DOHH2 (cell line): ENCODE results near the gene MOCS2.
"Not testable (repeated sequence)": the region's sequence is repeated elsewhere in the genome, so short reads cannot be mapped to it uniquely, and the experiment has no call there.

ENCODE experiments used
- H3F3A ChIP-seq: fragments of 200-600 bp; sonication (generic), shearing (Covaris generic); 2 replicates; pipeline ENCODE4 v1.6.0; 2016; ENCODE audit warnings: antibody characterized with exemption, mild to moderate bottlenecking; ENCODE audit not compliant: control insufficient read depth, insufficient read depth
- H3K27ac ChIP-seq: fragments of 200-600 bp; sonication (generic); 2 replicates; pipeline ENCODE4 v1.5.1; 2014; ENCODE audit warnings: low read depth, mild to moderate bottlenecking, low read length, moderate library complexity
- H3K27me3 ChIP-seq: fragments of 200-600 bp; sonication (generic); 2 replicates; pipeline ENCODE4 v1.6.1; 2014; ENCODE audit warnings: mild to moderate bottlenecking, low read length, mixed read lengths; ENCODE audit not compliant: control insufficient read depth
- H3K36me3 ChIP-seq: fragments of 200-600 bp; sonication (generic); 2 replicates; pipeline ENCODE4 v1.6.1; 2014; ENCODE audit warnings: mild to moderate bottlenecking, low read length, moderate library complexity, mixed read lengths; ENCODE audit not compliant: control insufficient read depth
- H3K4me1 ChIP-seq: fragments of 200-600 bp; sonication (generic); 2 replicates; pipeline ENCODE4 v1.6.1; 2014; ENCODE audit warnings: mild to moderate bottlenecking, low read length, mixed read lengths; ENCODE audit not compliant: control insufficient read depth
- H3K4me2 ChIP-seq: fragments of 200-600 bp; sonication (generic); 2 replicates; pipeline ENCODE4 v1.6.0; 2014; ENCODE audit warnings: mild to moderate bottlenecking, low read length, moderate library complexity
- H3K4me3 ChIP-seq: fragments of 200-600 bp; sonication (generic); 2 replicates; pipeline ENCODE4 v1.5.1; 2014; ENCODE audit warnings: mild to moderate bottlenecking, low read length, mixed read lengths
- H3K79me2 ChIP-seq: fragments of 200-600 bp; sonication (generic); 2 replicates; pipeline ENCODE4 v1.6.1; 2014; ENCODE audit warnings: mild to moderate bottlenecking, low read length, mixed read lengths; ENCODE audit not compliant: control insufficient read depth
- H3K9me2 ChIP-seq: fragments of 200-600 bp; sonication (generic); replicated peaks from 2 replicates; pipeline ENCODE4 v1.6.1; 2014; ENCODE audit warnings: mild to moderate bottlenecking, low read length, mixed read lengths; ENCODE audit not compliant: control insufficient read depth
- H3K9me3 ChIP-seq: fragments of 200-600 bp; sonication (generic); 2 replicates; pipeline ENCODE4 v1.6.1; 2014; ENCODE audit warnings: antibody characterized with exemption, low read length, mixed read lengths; ENCODE audit not compliant: control insufficient read depth, insufficient read depth
- H4K20me1 ChIP-seq: fragments of 200-600 bp; sonication (generic); 2 replicates; pipeline ENCODE4 v1.6.0; 2014; ENCODE audit warnings: low read depth, mild to moderate bottlenecking, antibody characterized with exemption, low read length, moderate library complexity; ENCODE audit not compliant: control insufficient read depth, insufficient read depth
- EZH2phosphoT487 ChIP-seq: fragments of 200-600 bp; sonication (generic); IDR thresholded peaks from 2 replicates; pipeline ENCODE4 v1.6.1; 2017; ENCODE audit warnings: borderline replicate concordance, mild to moderate bottlenecking, antibody characterized with exemption, low read length, moderate library complexity, mixed read lengths
- TF ChIP-seq, protein P1 (sequence below): fragments of 200-600 bp; sonication (generic); IDR thresholded peaks from one replicate; pipeline ENCODE4 v1.5.1; 2014; ENCODE audit warnings: antibody characterized with exemption, mild to moderate bottlenecking, low read depth, low read length; ENCODE audit not compliant: poor library complexity, severe bottlenecking

MOCS2 gene

DNA sequence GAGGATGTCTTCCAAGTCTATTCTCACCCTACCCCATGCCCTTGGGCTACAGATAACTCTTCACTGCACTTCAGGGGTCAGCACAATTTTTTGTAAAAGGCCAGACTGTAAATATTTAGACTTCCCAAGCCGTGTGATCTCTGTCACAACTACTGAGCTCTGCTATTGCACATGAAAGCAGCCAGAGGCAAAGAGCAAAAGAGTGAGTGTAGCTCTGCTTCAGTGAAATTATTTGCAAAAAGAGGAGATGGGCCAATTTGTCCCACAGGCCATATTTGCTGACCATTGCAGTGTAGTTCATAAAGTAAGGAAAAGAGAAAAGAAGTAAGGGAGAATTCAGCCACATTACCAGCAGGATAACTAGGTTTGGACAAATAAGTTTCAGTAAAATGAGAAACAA is 7.0 kb upstream of the MOCS2 start:
- Histone ChIP-seq H3K9me3 (no peaks in the 10 kb centered on the region), H3K27ac (no peak overlapping the region), H3F3A (no peaks in the 10 kb centered on the region), H3K4me2 (no peak overlapping the region), H3K27me3 (0 out of 2 replicates have a peak, but pooled peaks cover 2% of the 10 kb centered on the region), H3K4me3 (no peak overlapping the region), H3K36me3 (no peaks in the 10 kb centered on the region), H4K20me1 (no peaks in the 10 kb centered on the region), H3K4me1 (no peaks in the 10 kb centered on the region), H3K79me2 (no peaks in the 10 kb centered on the region), H3K9me2 (no peaks in the 10 kb centered on the region)
- no peak for TF ChIP-seq EZH2phosphoT487
- TF ChIP-seq, protein P1, sequence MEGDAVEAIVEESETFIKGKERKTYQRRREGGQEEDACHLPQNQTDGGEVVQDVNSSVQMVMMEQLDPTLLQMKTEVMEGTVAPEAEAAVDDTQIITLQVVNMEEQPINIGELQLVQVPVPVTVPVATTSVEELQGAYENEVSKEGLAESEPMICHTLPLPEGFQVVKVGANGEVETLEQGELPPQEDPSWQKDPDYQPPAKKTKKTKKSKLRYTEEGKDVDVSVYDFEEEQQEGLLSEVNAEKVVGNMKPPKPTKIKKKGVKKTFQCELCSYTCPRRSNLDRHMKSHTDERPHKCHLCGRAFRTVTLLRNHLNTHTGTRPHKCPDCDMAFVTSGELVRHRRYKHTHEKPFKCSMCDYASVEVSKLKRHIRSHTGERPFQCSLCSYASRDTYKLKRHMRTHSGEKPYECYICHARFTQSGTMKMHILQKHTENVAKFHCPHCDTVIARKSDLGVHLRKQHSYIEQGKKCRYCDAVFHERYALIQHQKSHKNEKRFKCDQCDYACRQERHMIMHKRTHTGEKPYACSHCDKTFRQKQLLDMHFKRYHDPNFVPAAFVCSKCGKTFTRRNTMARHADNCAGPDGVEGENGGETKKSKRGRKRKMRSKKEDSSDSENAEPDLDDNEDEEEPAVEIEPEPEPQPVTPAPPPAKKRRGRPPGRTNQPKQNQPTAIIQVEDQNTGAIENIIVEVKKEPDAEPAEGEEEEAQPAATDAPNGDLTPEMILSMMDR: no peak

DNA sequence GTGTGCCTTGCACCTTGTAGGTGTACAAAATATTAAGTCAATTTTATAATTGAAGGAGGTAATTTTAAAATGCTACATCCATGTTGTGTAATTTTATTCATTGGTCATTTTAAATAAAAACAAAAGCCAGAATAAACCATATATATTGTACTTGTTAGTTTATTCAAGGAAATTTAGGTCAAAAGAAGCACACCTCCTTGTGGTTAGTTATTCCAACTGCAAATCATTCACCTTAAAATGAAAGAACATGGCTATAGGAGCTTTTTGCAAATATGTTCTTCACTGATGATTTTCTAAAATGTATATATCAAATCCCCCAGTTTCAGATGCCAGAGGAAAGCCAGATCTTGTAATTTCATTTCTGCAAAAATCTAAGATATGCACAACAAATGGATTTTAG is 5.4 kb upstream of the MOCS2 start:
- no peaks in the 10 kb centered on the region for H3K9me3 ChIP-seq
- H3K79me2 ChIP-seq: peaks cover 10% of the 10 kb centered on the region
- H3F3A ChIP-seq: no peaks in the 10 kb centered on the region
- H3K27me3 ChIP-seq: no peaks in the 10 kb centered on the region
- TF ChIP-seq EZH2phosphoT487: no peak
- TF ChIP-seq, protein P1: no peak
- H4K20me1 ChIP-seq: no peaks in the 10 kb centered on the region
- H3K9me2 ChIP-seq: no peaks in the 10 kb centered on the region
- H3K27ac ChIP-seq: no peak overlapping the region
- no peak overlapping the region for H3K4me2 ChIP-seq
- no peaks in the 10 kb centered on the region for H3K36me3 ChIP-seq
- peaks cover 10% of the 10 kb centered on the region for H3K4me1 ChIP-seq
- no peak overlapping the region for H3K4me3 ChIP-seq

DNA sequence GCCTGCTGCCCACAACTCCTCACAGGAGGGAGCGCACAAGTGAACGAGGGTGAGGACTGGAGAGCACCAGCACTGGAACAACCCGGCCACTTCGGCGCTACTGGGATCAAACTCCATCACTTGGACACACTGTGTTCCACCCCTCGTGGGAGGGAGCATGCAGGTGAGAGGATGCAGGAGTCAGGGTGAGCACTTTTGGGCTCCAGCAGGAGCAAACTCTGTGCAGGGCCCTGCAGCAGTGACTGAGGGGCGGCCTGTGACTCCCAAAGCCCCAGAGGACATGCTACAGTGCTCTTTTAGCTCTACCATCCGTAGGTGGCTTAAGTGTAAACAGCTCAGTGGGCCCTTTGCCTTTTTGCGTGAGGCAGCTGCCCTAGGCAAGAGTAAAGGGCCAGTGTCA is 4.4 kb upstream of the MOCS2 start:
- Histone ChIP-seq H3F3A (no peaks in the 10 kb centered on the region), H3K79me2 (peaks cover 16% of the 10 kb centered on the region)
- TF ChIP-seq, protein P1: no peak
- no peak for TF ChIP-seq EZH2phosphoT487

DNA sequence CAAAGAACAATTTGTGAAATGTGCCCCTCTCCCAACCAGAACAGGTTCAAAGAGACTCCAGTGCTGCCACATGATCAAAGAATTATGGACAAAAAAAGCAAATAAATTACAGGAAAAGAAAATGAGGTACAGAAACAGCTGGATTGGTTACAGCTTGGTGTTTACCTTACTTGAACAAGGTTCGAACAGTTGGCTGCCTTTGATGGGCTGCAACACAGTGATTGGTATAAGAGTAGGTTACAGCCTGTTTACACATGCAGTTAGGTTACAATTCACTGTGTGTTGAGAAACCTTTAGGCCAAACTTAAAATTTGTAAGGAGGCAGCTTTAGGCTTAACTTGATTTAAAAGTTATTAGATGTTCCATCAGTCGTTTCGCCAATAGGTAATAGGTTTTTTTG is 3.4 kb upstream of the MOCS2 start:
- Histone ChIP-seq H3K27ac (no peak overlapping the region), H3K4me3 (no peak overlapping the region)

More for the DNA sequence above, 4.4 kb upstream of the MOCS2 start:
- Histone ChIP-seq H3K36me3 (no peaks in the 10 kb centered on the region), H3K4me1 (peaks cover 10% of the 10 kb centered on the region), H3K27ac (no peak overlapping the region), H3K9me2 (no peaks in the 10 kb centered on the region), H4K20me1 (no peaks in the 10 kb centered on the region), H3K9me3 (no peaks in the 10 kb centered on the region), H3K27me3 (no peaks in the 10 kb centered on the region), H3K4me2 (no peak overlapping the region), H3K4me3 (no peak overlapping the region)

DNA sequence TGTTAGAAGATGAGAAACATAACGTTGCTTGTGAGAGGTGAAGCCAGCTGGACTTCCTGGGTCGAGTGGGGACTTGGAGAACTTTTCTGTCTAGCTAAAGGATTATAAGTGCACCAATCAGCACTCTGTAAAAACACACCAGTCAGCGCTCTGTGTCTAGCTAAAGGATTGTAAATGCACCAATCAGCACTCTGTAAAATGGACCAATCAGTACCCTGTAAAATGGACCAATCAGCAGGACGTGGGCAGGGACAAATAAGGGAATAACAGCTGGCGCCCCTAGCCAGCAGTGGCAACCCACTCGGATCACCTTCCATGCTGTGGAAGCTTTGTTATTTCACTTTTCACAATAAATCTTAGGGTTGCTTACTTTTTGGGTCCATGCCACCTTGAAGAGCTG is 2.8 kb upstream of the MOCS2 start:
- peaks cover 27% of the 10 kb centered on the region for H3K79me2 ChIP-seq
- peaks cover 25% of the 10 kb centered on the region for H3K4me1 ChIP-seq
- H3K27ac ChIP-seq, H3K4me2 ChIP-seq, H3K9me3 ChIP-seq, H3K9me2 ChIP-seq, H4K20me1 ChIP-seq, H3K4me3 ChIP-seq, H3F3A ChIP-seq, H3K36me3 ChIP-seq, H3K27me3 ChIP-seq: not testable (repeated sequence)

More for the DNA sequence above, 3.4 kb upstream of the MOCS2 start:
- no peaks in the 10 kb centered on the region for H3K27me3 ChIP-seq
- peaks cover 19% of the 10 kb centered on the region for H3K4me1 ChIP-seq
- no peaks in the 10 kb centered on the region for H3K9me2 ChIP-seq
- no peaks in the 10 kb centered on the region for H3K36me3 ChIP-seq
- H3F3A ChIP-seq: no peaks in the 10 kb centered on the region
- no peaks in the 10 kb centered on the region for H3K9me3 ChIP-seq
- no peaks in the 10 kb centered on the region for H4K20me1 ChIP-seq
- H3K4me2 ChIP-seq: no peak overlapping the region
- H3K79me2 ChIP-seq: peaks cover 23% of the 10 kb centered on the region
- TF ChIP-seq EZH2phosphoT487: no peak
- TF ChIP-seq, protein P1: no peak
